Activated CD4-positive, alpha-beta T cell treated with anti-CD3 and anti-CD28 coated beads for 36 hours (primary cell): ENCODE measurements around the gene TPCN2. TPM values are rescaled to one million over a fixed set of nuclear protein-coding genes. Genes with fewer than 3 reads are reported as not detected.

Experiments
- ATAC-seq: fragments of 200-7000 bp; cut with Tn5 transposase; one replicate; pipeline ENCODE4 v1.10.0; 2021; ENCODE audit warnings: mild to moderate bottlenecking, moderate library complexity
- CTCF ChIA-PET: fragments of 350-600 bp; sonication (Branson Sonifier 250); formaldehyde crosslinking; loops from one replicate; lab custom pipeline; 2021; ENCODE audit warnings: antibody characterized with exemption; lab: Charles Lee
- POLR2A ChIA-PET: fragments of 350-600 bp; sonication (Branson Sonifier 250); formaldehyde crosslinking; loops from one replicate; lab custom pipeline; 2021; ENCODE audit warnings: antibody characterized with exemption, inconsistent platforms; lab: Charles Lee
- DNase-seq: peaks from one replicate; pipeline ENCODE4 v3.0.0-alpha.2; 2020
- H3K27ac Mint-ChIP-seq: one replicate; pipeline ENCODE4 v1.8.0; 2021; ENCODE audit warnings: mixed read lengths
- H3K27me3 Mint-ChIP-seq: one replicate; pipeline ENCODE4 v1.8.0; 2021; ENCODE audit warnings: mixed read lengths
- H3K36me3 Mint-ChIP-seq: one replicate; pipeline ENCODE4 v1.8.0; 2021; ENCODE audit warnings: low read depth, mixed read lengths
- H3K4me1 Mint-ChIP-seq: one replicate; pipeline ENCODE4 v1.8.0; 2021; ENCODE audit warnings: mixed read lengths
- H3K4me3 Mint-ChIP-seq: one replicate; pipeline ENCODE4 v1.8.0; 2021; ENCODE audit warnings: mild to moderate bottlenecking, moderate library complexity, mixed read lengths
- H3K9me3 Mint-ChIP-seq: one replicate; pipeline ENCODE4 v1.8.0; 2021; ENCODE audit warnings: low read depth, mixed read lengths
- intact Hi-C, 2 experiments: fragments of 100-400 bp; cut with DNase I in 1 of 2; cut with micrococcal nuclease in 1 of 2; formaldehyde crosslinking; loops; one replicate each; pipeline versions ENCODE4 v1.14.2 to v1.15.1; 2022 to 2024; cut with DNase I, micrococcal nuclease
- total RNA-seq, 2 experiments: library from RNA; stranded (reverse); gene quantifications; one replicate each; pipeline ENCODE4 v1.2.3, GENCODE V29; 2021

The TPCN2 gene
- total RNA-seq, 2 experiments from 2014 or later, result 7.4 to 10.4 TPM

DNA sequence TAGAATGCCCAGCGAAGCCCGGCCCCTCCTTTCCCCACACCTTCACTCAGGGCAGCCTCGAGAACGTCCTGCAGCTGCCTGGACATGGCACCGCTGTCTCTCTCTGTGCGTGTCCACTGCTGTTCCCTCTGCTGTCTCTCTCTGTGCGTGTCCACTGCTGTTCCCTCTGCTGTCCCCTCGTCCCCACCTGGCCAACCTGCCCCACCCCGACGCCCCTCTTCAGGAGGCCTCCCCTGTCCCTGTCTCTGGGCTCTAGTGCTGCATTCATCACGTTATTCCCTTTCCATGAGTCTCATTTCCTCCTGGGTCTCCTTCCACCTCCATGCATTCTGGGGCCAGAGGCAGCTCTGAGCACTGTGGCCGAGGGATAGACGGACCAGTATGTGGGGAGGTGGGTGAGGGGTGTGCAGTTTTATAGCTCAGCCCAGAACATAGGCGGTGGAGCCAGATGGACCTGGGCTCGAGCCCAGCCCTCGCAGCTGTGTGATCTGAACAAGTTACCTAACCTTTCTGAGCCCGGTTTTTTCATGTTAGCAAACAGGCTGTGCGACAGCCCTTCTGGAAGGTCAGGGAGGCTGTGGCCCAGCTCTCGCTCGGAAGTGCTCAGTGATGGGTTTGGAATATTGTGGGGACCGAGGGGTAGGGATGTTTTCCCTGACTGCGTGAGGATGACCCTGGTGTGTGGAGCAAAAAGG, 65.1 kb downstream of the TPCN2 start:
- H3K4me1 Mint-ChIP-seq, result no peaks in the 10 kb centered on the region
- no peak for DNase-seq
- no peaks in the 10 kb centered on the region for H3K36me3 Mint-ChIP-seq
- no peak for ATAC-seq
- H3K4me3 Mint-ChIP-seq, result no peak overlapping the region
- intact Hi-C loops, result no loop called here
- no peaks in the 10 kb centered on the region for H3K27me3 Mint-ChIP-seq
- H3K9me3 Mint-ChIP-seq, result no peaks in the 10 kb centered on the region
- H3K27ac Mint-ChIP-seq, result no peak overlapping the region
- ChIA-PET POLR2A (no interaction called here), CTCF (no interaction called here)

- no peaks in the 10 kb centered on the region for H3K9me3 Mint-ChIP-seq
- H3K27ac Mint-ChIP-seq, result no peak overlapping the region
- ATAC-seq (no peak), DNase-seq (no peak)
- no peaks in the 10 kb centered on the region for H3K36me3 Mint-ChIP-seq
- H3K27me3 Mint-ChIP-seq, result no peaks in the 10 kb centered on the region
- POLR2A ChIA-PET, result no interaction called here
- CTCF ChIA-PET, result no interaction called here
- intact Hi-C loops, result no loop called here
- no peak overlapping the region for H3K4me3 Mint-ChIP-seq
- H3K4me1 Mint-ChIP-seq, result no peaks in the 10 kb centered on the region
Measured at GRCh38 chr11:69114362-69114761, 65.6 kb downstream of the TPCN2 start.

DNA sequence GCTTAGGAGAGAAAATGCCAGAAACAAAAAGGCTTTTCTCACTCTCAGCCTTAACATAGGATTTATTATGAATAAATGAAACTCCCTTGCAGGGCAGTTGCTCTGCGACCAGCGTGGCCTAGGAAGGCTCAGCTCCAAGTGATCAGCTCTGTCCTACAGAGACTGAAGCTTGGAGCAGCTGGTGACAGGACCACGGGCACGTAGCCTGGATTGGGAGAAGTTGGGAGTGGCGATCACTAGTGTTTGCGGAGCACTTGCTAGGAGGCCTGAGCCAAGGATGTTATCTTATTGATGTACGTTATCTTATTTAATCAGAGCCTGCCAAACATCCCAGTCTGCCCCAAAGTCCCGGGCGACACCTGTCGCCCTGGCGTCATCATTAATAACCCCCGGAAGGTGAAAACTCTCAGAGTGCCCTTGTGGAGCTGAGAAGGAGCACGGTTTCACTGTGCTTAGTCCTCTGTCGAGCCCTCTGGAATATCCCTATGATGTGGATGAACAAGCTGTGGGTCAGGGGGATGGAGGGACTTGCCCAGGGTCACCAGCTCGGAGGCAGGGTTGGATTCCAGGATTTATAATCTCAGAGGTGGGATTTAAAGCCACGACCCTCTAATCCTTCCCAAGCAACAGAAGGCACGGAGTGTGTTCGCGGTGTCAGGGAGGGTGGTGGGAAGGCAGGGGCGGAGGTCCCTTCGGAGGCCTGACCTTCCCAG, 66.2 kb downstream of the TPCN2 start:
- H3K27ac Mint-ChIP-seq, result no peak overlapping the region
- ATAC-seq, result no peak
- H3K27me3 Mint-ChIP-seq, result no peaks in the 10 kb centered on the region
- intact Hi-C loops, result no loop called here
- POLR2A ChIA-PET, result no interaction called here
- H3K36me3 Mint-ChIP-seq, result no peaks in the 10 kb centered on the region
- CTCF ChIA-PET, result no interaction called here
- H3K4me3 Mint-ChIP-seq, result no peak overlapping the region
- H3K9me3 Mint-ChIP-seq, result peaks cover 2% of the 10 kb centered on the region
- no peaks in the 10 kb centered on the region for H3K4me1 Mint-ChIP-seq
- DNase-seq, result no peak

DNA sequence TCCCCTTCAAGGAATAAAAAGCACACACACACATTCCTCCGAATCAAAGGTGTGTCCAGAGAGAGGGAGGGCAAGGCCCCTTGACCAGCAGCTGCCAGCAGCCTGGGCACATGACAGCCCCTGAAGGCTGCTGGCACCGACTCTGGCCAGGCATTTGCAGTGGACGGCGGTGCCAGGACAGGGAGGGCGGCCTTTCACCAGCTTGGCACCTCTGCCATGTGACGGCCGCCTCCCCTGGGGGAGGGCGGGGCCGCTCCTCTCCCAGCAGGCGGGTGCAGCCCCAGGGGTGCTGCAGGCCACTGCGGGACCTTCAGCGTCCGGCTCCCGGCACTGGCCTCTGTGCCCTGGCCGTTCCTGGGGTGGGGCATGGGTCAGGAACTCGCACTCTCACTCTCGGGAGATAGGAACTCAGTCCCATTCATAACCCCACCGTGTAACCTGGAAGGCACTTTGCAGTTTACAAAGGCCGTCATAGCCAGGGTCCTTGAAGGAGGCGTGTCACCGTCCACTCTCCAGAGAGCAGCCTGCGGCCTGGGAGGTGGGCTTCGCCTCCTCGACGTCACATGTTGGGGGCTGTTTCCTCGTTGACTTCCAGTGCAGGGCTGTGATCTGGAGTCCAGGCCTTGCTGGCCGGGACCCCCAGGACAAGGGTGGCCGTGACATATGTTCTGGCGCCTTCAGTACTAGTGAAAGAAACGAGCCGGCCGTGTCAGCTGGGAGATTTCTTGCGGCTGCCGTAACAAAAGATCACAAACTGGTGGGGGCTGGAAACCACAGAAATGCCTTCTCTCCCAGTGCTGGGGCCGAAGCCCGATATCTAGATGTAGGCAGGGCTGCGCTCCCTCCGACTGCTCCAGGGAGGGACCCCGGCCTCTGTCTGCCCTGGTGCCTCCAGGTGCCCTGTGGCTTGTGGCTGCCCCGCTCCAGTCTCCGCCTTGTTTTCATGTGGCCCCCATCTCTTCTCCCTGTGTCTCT, 67.1 kb downstream of the TPCN2 start:
- Mint-ChIP-seq H3K4me3 (no peak overlapping the region), H3K4me1 (peaks cover 2% of the 10 kb centered on the region), H3K27ac (no peak overlapping the region), H3K9me3 (peaks cover 2% of the 10 kb centered on the region), H3K27me3 (no peaks in the 10 kb centered on the region), H3K36me3 (no peaks in the 10 kb centered on the region)
- intact Hi-C loops, result no loop called here
- CTCF ChIA-PET, result no interaction called here
- no peak for ATAC-seq
- DNase-seq, result no peak
- POLR2A ChIA-PET, result no interaction called here

DNA sequence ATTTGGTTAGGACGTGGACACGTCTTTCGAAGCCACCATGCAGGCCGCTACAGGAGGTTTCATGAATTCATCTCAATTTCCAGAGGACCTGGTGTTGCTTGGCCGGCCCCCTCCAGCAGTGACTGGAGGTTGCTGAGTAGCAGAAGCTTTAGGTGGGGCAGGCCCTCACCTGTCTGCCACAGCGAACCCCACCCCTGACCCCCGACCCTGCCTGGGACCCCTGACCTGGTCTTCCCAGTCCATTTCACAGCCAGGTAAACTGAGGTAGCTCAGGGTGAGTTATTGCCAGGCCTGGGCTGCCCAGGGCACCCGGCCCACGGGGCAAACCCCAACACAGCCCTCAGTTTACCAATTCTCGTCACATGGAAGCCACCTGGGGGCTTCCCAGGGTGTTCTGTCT, 67.9 kb downstream of the TPCN2 start:
- ChIA-PET CTCF (interaction anchor here (0.5 kb wide), 1 partner anchor 780 kb away, joined by 3 read pairs; no protein-coding TSS in a partner anchor), POLR2A (no interaction called here)
- intact Hi-C loops, result no loop called here
- Mint-ChIP-seq H3K27ac (no peak overlapping the region), H3K4me3 (no peak overlapping the region), H3K36me3 (no peaks in the 10 kb centered on the region), H3K27me3 (no peaks in the 10 kb centered on the region), H3K4me1 (peaks cover 9% of the 10 kb centered on the region), H3K9me3 (peaks cover 2% of the 10 kb centered on the region)
- no peak for ATAC-seq
- DNase-seq, result no peak

DNA sequence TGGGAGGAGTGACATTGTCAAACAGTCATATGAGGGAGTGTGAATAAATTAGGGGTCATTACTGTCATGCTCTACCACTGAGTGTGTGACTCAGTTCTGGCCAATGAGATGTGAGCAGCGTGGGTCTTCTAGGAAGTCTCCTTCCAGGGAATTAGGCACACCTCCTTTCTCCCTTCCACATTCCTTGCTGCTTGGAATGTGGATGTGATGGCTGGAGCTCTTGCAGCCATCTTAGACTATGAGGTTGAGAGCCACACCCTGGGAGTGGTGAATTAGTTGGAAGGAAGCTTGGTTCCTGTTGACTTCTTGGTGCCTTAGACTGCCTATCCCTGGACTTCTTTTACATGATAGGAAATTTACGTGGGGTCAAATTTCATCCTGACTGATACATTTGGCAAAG, 70.5 kb downstream of the TPCN2 start:
- ChIA-PET POLR2A (no interaction called here), CTCF (no interaction called here)
- Mint-ChIP-seq H3K27me3 (no peaks in the 10 kb centered on the region), H3K4me1 (peaks cover 35% of the 10 kb centered on the region), H3K36me3 (no peaks in the 10 kb centered on the region), H3K4me3 (no peak overlapping the region), H3K27ac (no peak overlapping the region), H3K9me3 (peaks cover 2% of the 10 kb centered on the region)
- DNase-seq (no peak), ATAC-seq (no peak)
- intact Hi-C loops, result no loop called here

DNA sequence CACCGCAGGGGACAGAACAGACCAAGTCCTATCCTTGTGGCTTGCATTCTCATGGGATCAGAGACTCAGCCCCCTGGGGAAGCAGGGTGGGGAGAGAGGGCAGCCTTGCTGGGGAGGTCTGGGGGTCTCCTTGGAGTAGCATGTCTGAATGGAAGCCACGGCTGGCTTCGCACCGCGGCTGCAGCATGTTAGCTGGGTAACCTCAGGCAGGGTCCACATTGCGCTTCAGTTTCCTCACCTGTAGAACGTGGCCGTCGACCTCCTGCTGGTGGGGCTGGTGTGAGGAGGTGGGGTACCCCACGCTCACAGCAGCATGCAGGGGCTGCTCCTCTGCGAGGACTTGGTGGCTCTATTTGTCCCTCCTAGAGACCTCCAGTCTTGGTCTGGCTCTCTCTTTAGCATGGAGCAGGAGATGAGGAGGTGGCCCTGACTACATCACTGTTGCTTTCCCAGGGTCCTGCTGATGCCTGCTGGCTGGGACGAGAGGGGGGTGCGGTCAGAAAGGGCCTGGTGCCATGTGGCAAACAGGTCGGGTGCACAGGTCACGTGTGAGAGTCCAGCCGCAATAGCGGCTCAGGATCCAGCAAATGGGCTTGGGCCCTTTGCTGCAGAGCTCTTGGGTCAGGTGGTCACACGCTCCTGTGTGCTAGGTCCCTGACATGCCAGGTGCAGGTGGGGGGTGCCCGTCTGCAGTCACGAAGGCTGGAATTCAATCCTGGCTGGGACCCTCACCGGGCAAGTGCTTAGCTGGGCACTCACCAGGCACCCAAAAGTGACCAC, 71.6 kb downstream of the TPCN2 start:
- Mint-ChIP-seq H3K4me1 (peaks cover 41% of the 10 kb centered on the region), H3K27ac (no peak overlapping the region), H3K36me3 (no peaks in the 10 kb centered on the region), H3K4me3 (no peak overlapping the region), H3K9me3 (peaks cover 2% of the 10 kb centered on the region), H3K27me3 (no peaks in the 10 kb centered on the region)
- ATAC-seq (no peak), DNase-seq (no peak)
- ChIA-PET CTCF (no interaction called here), POLR2A (no interaction called here)
- intact Hi-C loops, result loop anchor here in 1 of 2 experiments (5.0 kb wide), 1 partner anchor 117 kb away; no protein-coding TSS in a partner anchor

GRCh38 chr11:69121021-69121420, 72.3 kb downstream of the TPCN2 start:
- H3K4me3 Mint-ChIP-seq, result no peak overlapping the region
- intact Hi-C loops, result loop anchor here in 1 of 2 experiments (5.0 kb wide), 1 partner anchor 116 kb away; no protein-coding TSS in a partner anchor
- peaks cover 2% of the 10 kb centered on the region for H3K9me3 Mint-ChIP-seq
- no peak overlapping the region for H3K27ac Mint-ChIP-seq
- peaks cover 41% of the 10 kb centered on the region for H3K4me1 Mint-ChIP-seq
- H3K27me3 Mint-ChIP-seq, result no peaks in the 10 kb centered on the region
- ATAC-seq (no peak), DNase-seq (no peak)
- ChIA-PET POLR2A (no interaction called here), CTCF (interaction anchor here (0.7 kb wide), 1 partner anchor 43 kb away, joined by 3 read pairs; no protein-coding TSS in a partner anchor)
- H3K36me3 Mint-ChIP-seq, result no peaks in the 10 kb centered on the region

DNA sequence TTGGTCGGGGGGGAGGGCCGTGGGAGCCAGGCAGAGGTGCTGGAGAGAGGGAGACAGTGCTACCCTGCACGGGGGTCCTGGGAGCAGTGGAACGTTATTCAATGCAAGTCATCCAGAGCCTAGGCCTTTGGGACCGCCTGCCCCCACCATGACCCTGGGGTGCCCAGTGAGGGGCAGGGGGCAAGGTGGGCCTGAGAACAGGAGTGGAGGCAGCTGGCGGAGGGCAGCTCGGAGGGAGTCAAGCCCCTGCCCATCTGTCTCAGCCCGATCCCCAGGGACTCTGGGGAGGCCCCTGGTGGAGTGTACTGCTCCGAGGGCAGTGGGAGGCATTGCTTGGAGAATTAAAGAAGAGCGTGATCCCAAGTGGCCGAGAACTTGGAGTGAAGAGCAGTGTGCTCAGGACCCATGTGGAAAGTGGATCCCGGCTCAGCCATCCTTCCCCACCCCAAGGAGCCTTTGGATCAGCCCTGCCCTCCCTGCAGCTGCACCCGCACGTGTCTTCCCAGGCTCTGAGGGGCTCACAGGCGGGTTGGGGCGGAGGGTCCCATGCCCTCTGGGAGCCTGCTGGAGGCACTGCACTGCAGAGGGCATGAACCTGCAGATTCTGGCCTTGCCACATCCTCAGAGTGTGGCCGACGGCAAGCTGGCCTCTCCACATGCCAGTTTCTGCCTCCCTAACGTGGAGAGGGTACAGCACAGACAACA, 73.0 kb downstream of the TPCN2 start:
- ChIA-PET POLR2A (no interaction called here), CTCF (interaction anchor here (0.7 kb wide), 1 partner anchor 42 kb away, joined by 3 read pairs; no protein-coding TSS in a partner anchor)
- Mint-ChIP-seq H3K27me3 (no peaks in the 10 kb centered on the region), H3K9me3 (peaks cover 2% of the 10 kb centered on the region), H3K4me3 (no peak overlapping the region), H3K4me1 (peaks cover 41% of the 10 kb centered on the region), H3K27ac (no peak overlapping the region), H3K36me3 (no peaks in the 10 kb centered on the region)
- ATAC-seq (no peak), DNase-seq (no peak)
- intact Hi-C loops, result loop anchor here (2.0 to 5.0 kb wide), 3 partner anchors 116 to 425 kb away; no protein-coding TSS in a partner anchor

GRCh38 chr11:69122326-69122629, 73.5 kb downstream of the TPCN2 start:
- Mint-ChIP-seq H3K27ac (no peak overlapping the region), H3K4me1 (peaks cover 41% of the 10 kb centered on the region), H3K4me3 (no peak overlapping the region), H3K36me3 (no peaks in the 10 kb centered on the region), H3K27me3 (no peaks in the 10 kb centered on the region), H3K9me3 (peaks cover 2% of the 10 kb centered on the region)
- CTCF ChIA-PET, result no interaction called here
- POLR2A ChIA-PET, result no interaction called here
- no peak for ATAC-seq
- intact Hi-C loops, result loop anchor here (2.0 to 5.0 kb wide), 3 partner anchors 115 to 425 kb away; no protein-coding TSS in a partner anchor
- no peak for DNase-seq
